Keratinocyte (primary cell): ENCODE measurements around the gene C4orf17.

Experiments used
- CTCF ChIP-seq, 3 experiments: IDR thresholded peaks in 1 of 3; conservative IDR thresholded peaks in 1 of 3; optimal IDR thresholded peaks in 1 of 3; 2 replicates in 2 of 3; 3 replicates in 1 of 3; pipeline versions ENCODE3 to v1.5.1; 2011; ENCODE audit warnings: low read length in 3 of 3, mild to moderate bottlenecking in 3 of 3, moderate library complexity in 2 of 3, control low read depth in 1 of 3, inconsistent platforms in 1 of 3; ENCODE audit not compliant: insufficient read depth in 2 of 3; ENCODE audit errors: extremely low read depth in 1 of 3
- EZH2 ChIP-seq: IDR thresholded peaks from one replicate; pipeline ENCODE4 v1.6.1; 2012; ENCODE audit warnings: inconsistent platforms, mild to moderate bottlenecking, low read length, moderate library complexity

- TF ChIP-seq EZH2 (no peak), CTCF (optimal IDR thresholded peaks at IDR 0.05 in 1 of 3, IDR thresholded peaks at IDR 0.05 in 1 of 3, conservative IDR thresholded peaks at IDR 0.05 in 1 of 3; ENCODE audit: extremely low read depth in 1 of 3, insufficient read depth in 2 of 3, low read length in 3 of 3) (no peak)
Observed at GRCh38 chr4:99467887-99468286, 42.9 kb upstream of the C4orf17 start.
